ENCODE data around the gene TTC23. TPM values are rescaled to one million over a fixed set of nuclear protein-coding genes. Genes with fewer than 3 reads are reported as not detected.
A peak's percentile ranks its signal among the peaks of the same experiment; 100 is the strongest.

The TTC23 gene
- total RNA-seq, 1 experiment from 2014 or later: 17.8 TPM

- H3K36me3 Mint-ChIP-seq: no peaks in the 10 kb centered on the region
- POLR2A ChIA-PET: no interaction called here
- H3K4me1 Mint-ChIP-seq: peaks cover 11% of the 10 kb centered on the region
- TF ChIP-seq ZNF263 (CRISPR knock-in tag; IDR thresholded peaks at IDR 0.05; ENCODE audit: low read depth): no peak
- TF ChIP-seq ZNF671 (CRISPR knock-in tag; IDR thresholded peaks at IDR 0.05): no peak
- no peak for TF ChIP-seq PREB (CRISPR knock-in tag; IDR thresholded peaks at IDR 0.05; ENCODE audit: borderline replicate concordance)
- TF ChIP-seq ZNF317 (CRISPR knock-in tag; IDR thresholded peaks at IDR 0.05; ENCODE audit: borderline replicate concordance, low read depth): no peak
- no peaks in the 10 kb centered on the region; the same call in 1 of the 2 replicates for H3K27me3 Mint-ChIP-seq (ENCODE audit: low read depth)
- H3K9me3 Mint-ChIP-seq: no peaks in the 10 kb centered on the region
- ATAC-seq (no peak), DNase-seq (ENCODE audit: low spot score) (no peak)
- CTCF ChIA-PET: interaction anchor here (1.1 to 2.2 kb wide), 2 partner anchors 12 to 17 kb away, joined by 3 to 6 read pairs; partner anchors contain the start of gene SYNM
- no peak overlapping the region for H3K4me3 Mint-ChIP-seq
- H3K27ac Mint-ChIP-seq: no peak overlapping the region
Observed at GRCh38 chr15:99117563-99118257, 131.7 kb downstream of the TTC23 start.

GRCh38 chr15:99117111-99117510 lies 132.3 kb downstream of the TTC23 start:
- ATAC-seq (no peak), DNase-seq (ENCODE audit: low spot score) (no peak)
- H3K9me3 Mint-ChIP-seq: no peaks in the 10 kb centered on the region
- H3K27me3 Mint-ChIP-seq (ENCODE audit: low read depth): no peaks in the 10 kb centered on the region; the same call in 1 of the 2 replicates
- H3K4me3 Mint-ChIP-seq: no peak overlapping the region
- POLR2A ChIA-PET: no interaction called here
- H3K4me1 Mint-ChIP-seq: peaks cover 11% of the 10 kb centered on the region
- H3K36me3 Mint-ChIP-seq: no peaks in the 10 kb centered on the region
- TF ChIP-seq NFE2L1 (CRISPR knock-in tag; IDR thresholded peaks at IDR 0.05): no peak
- no peak overlapping the region for H3K27ac Mint-ChIP-seq
- CTCF ChIA-PET: interaction anchor here (1.1 to 2.2 kb wide), 2 partner anchors 12 to 17 kb away, joined by 3 to 6 read pairs; partner anchors contain the start of gene SYNM

- H3K9me3 Mint-ChIP-seq: no peaks in the 10 kb centered on the region
- ChIA-PET POLR2A (interaction anchor here (0.7 kb wide), 1 partner anchor 239 kb away, joined by 4 read pairs; no protein-coding TSS in a partner anchor), CTCF (interaction anchor here (1.7 kb wide), 1 partner anchor 10 kb away, joined by 5 read pairs; the partner anchor contains the start of gene SYNM)
Observed at GRCh38 chr15:99115300-99116215, 133.8 kb downstream of the TTC23 start.

GRCh38 chr15:99114511-99115299 lies 134.7 kb downstream of the TTC23 start:
- Mint-ChIP-seq H3K4me1 (no peaks in the 10 kb centered on the region), H3K27ac (no peak overlapping the region), H3K36me3 (no peaks in the 10 kb centered on the region), H3K4me3 (no peak overlapping the region), H3K9me3 (no peaks in the 10 kb centered on the region), H3K27me3 (ENCODE audit: low read depth) (no peaks in the 10 kb centered on the region)
- POLR2A ChIA-PET: interaction anchor here (0.7 kb wide), 1 partner anchor 240 kb away, joined by 4 read pairs; no protein-coding TSS in a partner anchor
- DNase-seq (ENCODE audit: low spot score) (no peak), ATAC-seq (no peak)
- CTCF ChIA-PET: interaction anchor here (1.7 kb wide), 1 partner anchor 9 kb away, joined by 5 read pairs; the partner anchor contains the start of gene SYNM
- TF ChIP-seq E2F4 (CRISPR knock-in tag; IDR thresholded peaks at IDR 0.05; ENCODE audit: borderline replicate concordance, low read depth) (no peak), IRF1 (CRISPR knock-in tag; IDR thresholded peaks at IDR 0.05) (no peak), NFE2L1 (CRISPR knock-in tag; IDR thresholded peaks at IDR 0.05) (no peak), ERG (CRISPR knock-in tag; IDR thresholded peaks at IDR 0.05) (no peak), USF2 (CRISPR knock-in tag; IDR thresholded peaks at IDR 0.05) (no peak), EMX1 (CRISPR knock-in tag; IDR thresholded peaks at IDR 0.05) (no peak), ZNF671 (CRISPR knock-in tag; IDR thresholded peaks at IDR 0.05) (no peak)

More at GRCh38 chr15:99115300-99116215, 133.8 kb downstream of the TTC23 start:
- H3K27me3 Mint-ChIP-seq (ENCODE audit: low read depth): no peaks in the 10 kb centered on the region; the same call in 1 of the 2 replicates
- ATAC-seq (no peak), DNase-seq (ENCODE audit: low spot score) (no peak)
- H3K4me1 Mint-ChIP-seq: peaks cover 6% of the 10 kb centered on the region
- no peak for TF ChIP-seq JUN (CRISPR knock-in tag; IDR thresholded peaks at IDR 0.05)
- TF ChIP-seq HMGA2 (CRISPR knock-in tag; IDR thresholded peaks at IDR 0.05): peak; percentile 90
- no peak for TF ChIP-seq NFYB (CRISPR knock-in tag; conservative IDR thresholded peaks at IDR 0.05; ENCODE audit: low read depth)
- H3K27ac Mint-ChIP-seq: no peak overlapping the region
- no peak overlapping the region for H3K4me3 Mint-ChIP-seq
- H3K36me3 Mint-ChIP-seq: no peaks in the 10 kb centered on the region

All from WTC11 (cell line).